Heart left ventricle (tissue), 16 donors: Measurements from ENCODE around the gene HPS5. TPM values are rescaled to one million over a fixed set of nuclear protein-coding genes. Genes with fewer than 3 reads are reported as not detected.
"Not testable (repeated sequence)": the region's sequence is repeated elsewhere in the genome, so short reads cannot be mapped to it uniquely, and the experiment has no call there.

Source experiments
- ATAC-seq, 4 donors: fragments of 200-7000 bp; cut with Tn5 transposase; one replicate each; pipeline ENCODE4 v1.9.1; 2020 to 2022; ENCODE audit warnings: moderate library complexity in 4 of 4, mild to moderate bottlenecking in 3 of 4, moderate number of reproducible peaks in 1 of 4
- DNase-seq, 5 donors: peaks; one replicate each; pipeline ENCODE4 v3.0.0-alpha.2; 2020
- H3K27ac ChIP-seq, 12 donors: fragments of 200-600 bp; sonication (generic) in 4 of 12; one replicate each; pipeline versions ENCODE4 v1.5.0 to v1.8.0; 2016 to 2022; ENCODE audit warnings: mild to moderate bottlenecking in 2 of 12
- H3K27me3 ChIP-seq, 9 donors: fragments of 200-600 bp; sonication (generic) in 2 of 9; one replicate each; pipeline versions ENCODE4 v1.5.1 to v1.8.0; 2016 to 2022; ENCODE audit warnings: mild to moderate bottlenecking in 3 of 9
- H3K36me3 ChIP-seq, 9 donors: fragments of 200-600 bp; sonication (generic) in 2 of 9; one replicate each; pipeline versions ENCODE4 v1.5.0 to v1.8.0; 2018 to 2022; ENCODE audit warnings: mild to moderate bottlenecking in 2 of 9
- H3K4me1 ChIP-seq, 12 donors: fragments of 200-600 bp; sonication (generic) in 4 of 12; one replicate each; pipeline versions ENCODE4 v1.5.0 to v1.8.0; 2016 to 2022; ENCODE audit warnings: mild to moderate bottlenecking in 3 of 12
- H3K4me3 ChIP-seq, 12 donors: fragments of 200-600 bp; sonication (generic) in 4 of 12; one replicate each; pipeline versions ENCODE4 v1.5.0 to v1.8.0; 2017 to 2022; ENCODE audit warnings: mild to moderate bottlenecking in 9 of 12, moderate library complexity in 4 of 12
- H3K9me3 ChIP-seq, 12 donors: fragments of 200-600 bp; sonication (generic) in 4 of 12; one replicate each; pipeline versions ENCODE4 v1.5.0 to v1.8.0; 2016 to 2022; ENCODE audit warnings: mild to moderate bottlenecking in 1 of 12
- CTCF ChIP-seq, 12 donors: fragments of 200-600 bp; sonication (generic) in 4 of 12; IDR thresholded peaks; one replicate each; pipeline versions ENCODE4 v1.5.0 to v1.8.0; 2018 to 2022; ENCODE audit warnings: antibody characterized with exemption in 12 of 12, mild to moderate bottlenecking in 5 of 12
- POLR2A ChIP-seq, 2 donors: fragments of 450-650 bp; IDR thresholded peaks; one replicate each; pipeline ENCODE4 v1.6.1; 2017; ENCODE audit warnings: antibody characterized with exemption in 2 of 2, mild to moderate bottlenecking in 2 of 2, moderate library complexity in 2 of 2
- WGBS, 4 donors: extraction: QIAGEN DNeasy Blood & Tissue Kit in 2 of 4; methylation state at CpG; one replicate each; pipeline versions ENCODE4 v1.1.5 to v1.1.7; 2013 to 2018; 5-methylcytosine and 5-hydroxymethylcytosine counted together
- intact Hi-C, 10 donors: fragments of 100-400 bp; cut with DNase I; formaldehyde crosslinking; loops; one replicate each; pipeline versions ENCODE4 v1.11.1 to v1.14.2; 2022
- polyA plus RNA-seq, 2 donors: library from polyadenylated mRNA; stranded (reverse); fragments of 200-250 nt; gene quantifications; one replicate each; pipeline ENCODE4 v1.2.3, GENCODE V29; 2013
- total RNA-seq, 9 donors: library from RNA; depleted of rRNA in 2 of 9; stranded (reverse); fragments of >200 nt in 2 of 9; fragmentation: NEBNext Ultra II Directional in 3 of 9; extraction: Animal tissue kit (Norgen Biotek cat#: 25700) in 3 of 9; gene quantifications; one replicate each; pipeline versions ENCODE4 v1.1.0 to v1.2.4, GENCODE V29; 2016 to 2023
- donor health status: ischemic (EF 13 %, LVEDD 7.1; RV severe dilation, severe dysfunction).
- donor health status: healthy with polysubstance abuse.
- donor health status: DM: no; HTN: yes; CAD: no.
- donor health status: DM: no; HTN: no; CAD: no.
- donor health status: ischemic (EF 25% LVEDD 6.9; RV normal size, moderate dysfunction).
- donor health status: ischemic (EF 25% LVEDD 5.7; RV mildly dilated, moderate dysfunction).
- donor health status: healthy.
- donor health status: DM: yes; HTN: yes; CAD: no.
- donor health status: ischemic (EF 35%, LVEDD 5.7; RV mildly dilated, moderate dysfunction).
- donor health status: nonischemic (EF 11% LVEDD 7.7; RV severe dilation, severe dysfunction).
- donor health status: DM: yes; HTN: yes; CAD: no.
- donor health status: PGD.
- donor health status: ischemic (EF 29% LVEDD 5.4; RV normal size, mild dysfunction).
- donor health status: nonischemic (EF 23%, LVEDD 6.1; RV moderate dilation, normal function).

HPS5 gene
- total and polyA plus RNA-seq, 11 donors = 6.1 to 19.3 (median 11.9) TPM

- ATAC-seq = no peak
- no peaks in the 10 kb centered on the region for H3K4me1 ChIP-seq
- no peak overlapping the region for H3K4me3 ChIP-seq
- peaks cover 0 to 6% (median 0%) of the 10 kb centered on the region in 9 donors for H3K27me3 ChIP-seq
- 82 to 84% (median 83%) methylated on average over 11 of the region's 11 CpGs for WGBS, 4 donors
- no peaks in the 10 kb centered on the region for H3K9me3 ChIP-seq
- no peaks in the 10 kb centered on the region for H3K36me3 ChIP-seq
- no peak overlapping the region for H3K27ac ChIP-seq
- intact Hi-C loops = no loop called here
- DNase-seq = no peak
- TF ChIP-seq CTCF (IDR thresholded peaks at IDR 0.05) (no peak), POLR2A (IDR thresholded peaks at IDR 0.05) (no peak)
These were observed 68.1 kb downstream of the HPS5 start for GRCh38 chr11:18253778-18254338.

GRCh38 chr11:18253233-18253632, 68.7 kb downstream of the HPS5 start:
- no peaks in the 10 kb centered on the region for H3K9me3 ChIP-seq
- TF ChIP-seq CTCF (IDR thresholded peaks at IDR 0.05) (no peak), POLR2A (IDR thresholded peaks at IDR 0.05) (no peak)
- WGBS, 4 donors = 77 to 88% (median 83%) methylated on average over 3 of the region's 3 CpGs
- ATAC-seq (no peak), DNase-seq (no peak)
- intact Hi-C loops = no loop called here
- no peaks in the 10 kb centered on the region for H3K36me3 ChIP-seq
- no peak overlapping the region for H3K27ac ChIP-seq
- H3K4me1 ChIP-seq = no peaks in the 10 kb centered on the region
- peaks cover 0 to 6% (median 0%) of the 10 kb centered on the region in 9 donors for H3K27me3 ChIP-seq
- H3K4me3 ChIP-seq = no peak overlapping the region

GRCh38 chr11:18248561-18248960, 73.4 kb downstream of the HPS5 start, which contains the start of gene SAA2:
TSS of gene SAA2 (minus strand) at chr11:18248668. CDS start at chr11:18248011, 657 bp downstream.
- Histone ChIP-seq H3K4me3 (no peak within 1 kb of the TSS), H3K36me3 (no peaks in the 10 kb centered on the region), H3K9me3 (no peaks in the 10 kb centered on the region), H3K4me1 (no peaks in the 10 kb centered on the region), H3K27ac (no peak within 1 kb of the TSS), H3K27me3 (peaks cover 0 to 2% (median 0%) of the 10 kb centered on the region in 9 donors)
- DNase-seq = no peak
- intact Hi-C loops = loop anchor here in 1 of 10 donors (10.0 kb wide), 1 partner anchor 486 kb away; no protein-coding TSS in a partner anchor
- no peak for ATAC-seq
- TF ChIP-seq POLR2A (IDR thresholded peaks at IDR 0.05) (no peak), CTCF (IDR thresholded peaks at IDR 0.05) (no peak)
- 45 to 56% (median 55%) methylated on average over 4 to 5 of the region's 5 CpGs for WGBS, 4 donors

- H3K36me3 ChIP-seq, H3K9me3 ChIP-seq, ATAC-seq, H3K4me3 ChIP-seq, H3K27me3 ChIP-seq, H3K4me1 ChIP-seq, DNase-seq, H3K27ac ChIP-seq: not testable (repeated sequence)
- 11 to 74% (median 54%) methylated on average over 1 to 4 of the region's 6 CpGs for WGBS, 4 donors
- intact Hi-C loops = loop anchor here in 1 of 10 donors (10.0 kb wide), 1 partner anchor 488 kb away; no protein-coding TSS in a partner anchor
These were observed 74.8 kb downstream of the HPS5 start for GRCh38 chr11:18247191-18247581.

GRCh38 chr11:18246379-18247190, 75.4 kb downstream of the HPS5 start:
- peak in 1 of 4 donors; percentile 13 for ATAC-seq
- not testable (repeated sequence) for H3K27me3 ChIP-seq, DNase-seq, H3K9me3 ChIP-seq, H3K36me3 ChIP-seq, H3K4me1 ChIP-seq
- WGBS, 4 donors = 75 to 86% (median 80%) methylated on average over 9 to 11 of the region's 11 CpGs
- peak overlapping the region in 1 of 12 donors; percentile 42 for H3K4me3 ChIP-seq
- peak overlapping the region in 1 of 12 donors; percentile 66 for H3K27ac ChIP-seq
- intact Hi-C loops = loop anchor here in 1 of 10 donors (10.0 kb wide), 1 partner anchor 488 kb away; no protein-coding TSS in a partner anchor
